GM12872 (cell line): ENCODE results near the gene PTPRD.

Experiments used
- CTCF ChIP-seq: IDR thresholded peaks from 3 replicates; pipeline ENCODE4 v1.5.1; 2011; ENCODE audit warnings: low read depth, mild to moderate bottlenecking, low read length, moderate library complexity; ENCODE audit not compliant: insufficient read depth

PTPRD gene

GRCh38 chr9:8822667-8823025, 1790.2 kb downstream of the PTPRD start:
- TF ChIP-seq CTCF: no peak

- TF ChIP-seq CTCF: no peak
These were observed 1790.7 kb downstream of the PTPRD start for GRCh38 chr9:8821910-8822666.

GRCh38 chr9:8817335-8817734, 1795.5 kb downstream of the PTPRD start:
- no peak for TF ChIP-seq CTCF

GRCh38 chr9:8816361-8816760, 1796.4 kb downstream of the PTPRD start:
- no peak for TF ChIP-seq CTCF

- no peak for TF ChIP-seq CTCF
These were observed 1796.9 kb downstream of the PTPRD start for GRCh38 chr9:8815931-8816330.

GRCh38 chr9:8815219-8815618, 1797.6 kb downstream of the PTPRD start:
- no peak for TF ChIP-seq CTCF

- TF ChIP-seq CTCF: no peak
These were observed 1799.9 kb downstream of the PTPRD start for GRCh38 chr9:8812888-8813287.
